IMR-90 (cell line): ENCODE data around the gene COX8A. TPM values are rescaled to one million over a fixed set of nuclear protein-coding genes. Genes with fewer than 3 reads are reported as not detected.
A peak's percentile ranks its signal among the peaks of the same experiment; 100 is the strongest.

Experiments used
- CTCF ChIP-seq: conservative IDR thresholded peaks from 2 replicates; pipeline ENCODE4 v1.5.1; 2012; ENCODE audit warnings: mild to moderate bottlenecking, low read depth, low read length, improper control_type of control experiment
- polyA plus RNA-seq, 3 experiments: library from polyadenylated mRNA; depleted of rRNA; stranded (reverse); fragments of >200 nt; gene quantifications; 2 replicates each; pipeline ENCODE4 v1.2.3, GENCODE V29; 2012; ENCODE audit warnings: low replicate concordance in 1 of 3
- total RNA-seq: library from RNA; depleted of rRNA; stranded (reverse); fragments of >200 nt; gene quantifications from 2 replicates; pipeline ENCODE4 v1.2.3, GENCODE V29; 2012

Gene COX8A
- total and polyA plus RNA-seq, 2 of the 4 experiments (the other 2 are of a cell fraction) = 250 to 598 TPM

- 0 out of 2 replicates have a peak, but pooled peaks have one; percentile 5 for TF ChIP-seq CTCF
Measured at GRCh38 chr11:63938479-63939396, 35.7 kb upstream of the COX8A start, which contains the start of gene NAA40 (continued).
